A673 (cell line): ENCODE measurements around the gene SLC15A4. TPM values are rescaled to one million over a fixed set of nuclear protein-coding genes. Genes with fewer than 3 reads are reported as not detected.

Source experiments
- BruUV-seq: library from RNA; stranded (reverse); fragments of 400-500 nt; replicated peaks from 2 replicates; lab custom pipeline; 2021; lab: Mats Ljungman, UMichigan
- CTCF ChIA-PET: fragments of 300-600 bp; sonication (Branson Sonifier 250); formaldehyde crosslinking; loops from one replicate; lab custom pipeline; 2022; ENCODE audit warnings: antibody characterized with exemption; lab: Charles Lee
- POLR2A ChIA-PET: fragments of 300-600 bp; sonication (Branson Sonifier 250); formaldehyde crosslinking; loops from one replicate; lab custom pipeline; 2022; ENCODE audit warnings: antibody characterized with exemption; ENCODE audit not compliant: low non-redundant PET; lab: Charles Lee
- DNase-seq: peaks from one replicate; pipeline ENCODE4 v3.0.0-alpha.2; 2015; ENCODE audit warnings: low spot score
- H3K27ac ChIP-seq: fragments of 200-600 bp; sonication (generic); 2 replicates; pipeline ENCODE4 v1.5.1; 2016; ENCODE audit warnings: mixed run types, low read depth, mild to moderate bottlenecking, mixed read lengths, antibody characterized with exemption, low read length; ENCODE audit not compliant: poor library complexity, severe bottlenecking
- H3K27me3 ChIP-seq: fragments of 200-600 bp; sonication (generic); replicated peaks from 2 replicates; pipeline ENCODE4 v1.6.1; 2017; ENCODE audit warnings: mixed run types, low read depth, mild to moderate bottlenecking, mixed read lengths, antibody characterized with exemption, low read length; ENCODE audit not compliant: insufficient read depth, poor library complexity
- H3K36me3 ChIP-seq: fragments of 200-600 bp; sonication (generic); 2 replicates; pipeline ENCODE4 v1.6.1; 2016; ENCODE audit warnings: mixed run types, mild to moderate bottlenecking, mixed read lengths, antibody characterized with exemption, low read length; ENCODE audit not compliant: insufficient read depth, poor library complexity, severe bottlenecking
- H3K4me1 ChIP-seq: fragments of 200-600 bp; sonication (generic); 2 replicates; pipeline ENCODE4 v1.6.1; 2017; ENCODE audit warnings: mixed run types, mild to moderate bottlenecking, mixed read lengths, antibody characterized with exemption, low read length; ENCODE audit not compliant: insufficient read depth, poor library complexity, severe bottlenecking
- H3K4me3 ChIP-seq: fragments of 200-600 bp; sonication (generic); 2 replicates; pipeline ENCODE4 v1.5.1; 2016; ENCODE audit warnings: low read depth, mixed run types, mild to moderate bottlenecking, mixed read lengths, low read length; ENCODE audit not compliant: poor library complexity, severe bottlenecking
- H3K9me3 ChIP-seq: fragments of 200-600 bp; sonication (generic); 2 replicates; pipeline ENCODE4 v1.6.1; 2016; ENCODE audit warnings: mixed run types, low read depth, mild to moderate bottlenecking, mixed read lengths, antibody characterized with exemption, low read length; ENCODE audit not compliant: poor library complexity, severe bottlenecking
- CTCF ChIP-seq: fragments of 300-800, 200-600 bp; sonication (generic); conservative IDR thresholded peaks from 2 replicates; pipeline ENCODE4 v1.5.1; 2017; ENCODE audit warnings: low read depth, mild to moderate bottlenecking, antibody characterized with exemption, low read length, moderate library complexity, mixed read lengths
- EZH2 ChIP-seq: fragments of 200-600 bp; sonication (generic); IDR thresholded peaks from 2 replicates; pipeline ENCODE4 v1.6.1; 2017; ENCODE audit warnings: borderline replicate concordance, low read depth, mild to moderate bottlenecking, mixed read lengths, antibody characterized with exemption, low read length; ENCODE audit not compliant: poor library complexity, severe bottlenecking
- intact Hi-C: fragments of 100-400 bp; cut with micrococcal nuclease; formaldehyde crosslinking; loops from one replicate; pipeline ENCODE4 v1.10.0; 2022; ENCODE audit not compliant: unreplicated experiment
- total RNA-seq: library from RNA; stranded (reverse); gene quantifications from 2 replicates; pipeline ENCODE4 v1.2.3, GENCODE V29; 2021

The SLC15A4 gene
- total RNA-seq, 1 experiment from 2014 or later, result 20.3 TPM

DNA sequence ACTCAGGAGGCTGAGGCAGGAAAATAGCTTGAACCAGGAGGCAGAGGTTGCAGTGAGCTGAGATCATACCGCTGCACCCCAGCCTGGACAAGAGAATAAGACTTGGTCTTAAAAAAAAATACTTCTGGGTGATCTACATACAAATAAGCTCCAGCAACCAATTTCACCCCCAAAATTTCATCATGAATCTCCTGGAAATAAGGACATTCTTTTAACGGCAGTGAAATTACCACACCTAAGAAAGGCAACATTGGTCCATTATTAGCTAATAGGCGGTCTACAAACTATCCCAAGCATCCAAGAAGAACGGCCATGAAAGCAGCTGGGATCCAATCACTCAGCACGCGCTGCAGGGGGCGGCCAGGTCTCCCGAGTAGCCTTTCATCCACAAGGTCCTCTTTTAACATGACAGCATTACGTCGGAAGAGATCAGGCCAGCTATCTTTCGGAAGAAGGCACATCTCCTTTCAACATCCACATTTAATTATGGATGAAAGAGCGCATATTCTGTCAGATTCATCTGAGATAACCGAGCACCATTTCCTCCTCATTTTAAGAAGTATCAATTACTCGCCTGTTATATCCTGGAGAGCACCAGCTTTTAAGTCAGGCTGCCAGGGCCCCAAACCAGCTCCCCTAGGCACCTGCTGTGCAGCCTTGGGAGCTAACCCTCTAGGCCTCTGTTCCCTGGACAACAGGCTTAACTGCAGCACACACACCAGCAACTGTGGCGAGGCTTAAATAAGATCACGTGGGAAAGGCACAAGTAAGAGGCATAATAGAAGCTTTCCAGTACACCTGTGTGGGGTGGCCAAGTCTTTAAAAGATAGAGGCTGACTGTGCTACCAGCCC is 4.2 kb downstream of the SLC15A4 start:
- Histone ChIP-seq H3K27ac (no peak overlapping the region), H3K4me3 (no peak overlapping the region), H3K9me3 (no peaks in the 10 kb centered on the region), H3K36me3 (no peaks in the 10 kb centered on the region), H3K4me1 (peaks cover 28% of the 10 kb centered on the region), H3K27me3 (no peaks in the 10 kb centered on the region)
- no TSS peak for BruUV-seq
- intact Hi-C loops, result no loop called here
- TF ChIP-seq EZH2, result no peak
- TF ChIP-seq CTCF, result no peak
- ChIA-PET CTCF (no interaction called here), POLR2A (no interaction called here)
- no peak for DNase-seq

- DNase-seq, result no peak
- no TSS peak for BruUV-seq
- TF ChIP-seq CTCF (no peak), EZH2 (no peak)
- ChIA-PET CTCF (no interaction called here), POLR2A (no interaction called here)
- Histone ChIP-seq H3K4me1 (peaks cover 28% of the 10 kb centered on the region), H3K27me3 (no peaks in the 10 kb centered on the region), H3K9me3 (no peaks in the 10 kb centered on the region), H3K27ac (peak overlapping the region; percentile 19), H3K4me3 (no peak overlapping the region), H3K36me3 (no peaks in the 10 kb centered on the region)
- intact Hi-C loops, result no loop called here
Measured at GRCh38 chr12:128818065-128819022, 5.4 kb downstream of the SLC15A4 start.

- no peak for TF ChIP-seq CTCF
- no peak for TF ChIP-seq EZH2
- Histone ChIP-seq H3K4me1 (peaks cover 26% of the 10 kb centered on the region), H3K27ac (peak overlapping the region; percentile 19), H3K4me3 (no peak overlapping the region), H3K27me3 (no peaks in the 10 kb centered on the region), H3K9me3 (no peaks in the 10 kb centered on the region), H3K36me3 (no peaks in the 10 kb centered on the region)
- no TSS peak for BruUV-seq
- DNase-seq, result peak; percentile 63
- CTCF ChIA-PET, result no interaction called here
- intact Hi-C loops, result no loop called here
- POLR2A ChIA-PET, result no interaction called here
Measured at GRCh38 chr12:128817111-128818015, 6.4 kb downstream of the SLC15A4 start.
